CD4-positive, alpha-beta T cell treated with Interleukin-15 for 1 hour (primary cell): ENCODE results near the gene RING1.

Experiments
- DNase-seq: peaks from one replicate; pipeline ENCODE4 v3.0.0-alpha.2; 2020

Gene RING1

GRCh38 chr6:33249732-33250630, 41.7 kb downstream of the RING1 start:
- no peak for DNase-seq

- no peak for DNase-seq
Observed at GRCh38 chr6:33250731-33251130, 42.4 kb downstream of the RING1 start.

DNA sequence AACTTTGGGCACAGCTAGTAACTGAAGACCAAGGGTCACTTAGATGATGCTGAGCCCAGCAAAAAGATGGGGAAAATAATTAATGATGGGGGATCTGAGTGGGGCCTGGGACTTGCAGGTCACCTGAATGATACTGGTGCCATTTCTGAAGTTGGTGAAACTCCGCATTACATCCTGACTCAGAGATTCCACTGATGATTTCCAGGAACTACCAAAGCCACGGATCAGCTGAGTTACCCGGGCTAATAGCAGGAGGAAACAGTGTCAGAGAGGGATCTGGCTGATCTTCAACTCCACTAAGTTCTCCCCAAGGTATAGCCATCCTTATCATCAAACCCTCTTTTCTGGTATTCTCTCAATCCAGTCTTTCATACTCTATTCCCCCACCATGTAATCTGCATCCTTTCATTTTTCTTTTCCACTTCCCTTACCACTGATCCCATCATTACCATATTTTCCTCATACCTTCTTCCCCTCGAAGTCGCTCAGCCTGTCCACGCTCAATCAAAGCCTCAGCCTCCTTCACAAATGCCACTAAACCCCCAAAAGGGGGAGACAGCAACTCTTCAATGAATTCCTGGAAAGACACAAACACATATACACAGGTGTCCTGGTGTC, 43.2 kb downstream of the RING1 start:
- DNase-seq, result no peak

- DNase-seq, result no peak
Observed at GRCh38 chr6:33252759-33253158, 44.5 kb downstream of the RING1 start.

GRCh38 chr6:33254591-33254990, 46.3 kb downstream of the RING1 start:
- DNase-seq, result no peak

GRCh38 chr6:33259032-33259431, 50.7 kb downstream of the RING1 start:
- DNase-seq, result no peak
